ENCODE data around the gene RPS3.
"Not testable (repeated sequence)": the region's sequence is repeated elsewhere in the genome, so short reads cannot be mapped to it uniquely, and the experiment has no call there.

Gene RPS3

DNA sequence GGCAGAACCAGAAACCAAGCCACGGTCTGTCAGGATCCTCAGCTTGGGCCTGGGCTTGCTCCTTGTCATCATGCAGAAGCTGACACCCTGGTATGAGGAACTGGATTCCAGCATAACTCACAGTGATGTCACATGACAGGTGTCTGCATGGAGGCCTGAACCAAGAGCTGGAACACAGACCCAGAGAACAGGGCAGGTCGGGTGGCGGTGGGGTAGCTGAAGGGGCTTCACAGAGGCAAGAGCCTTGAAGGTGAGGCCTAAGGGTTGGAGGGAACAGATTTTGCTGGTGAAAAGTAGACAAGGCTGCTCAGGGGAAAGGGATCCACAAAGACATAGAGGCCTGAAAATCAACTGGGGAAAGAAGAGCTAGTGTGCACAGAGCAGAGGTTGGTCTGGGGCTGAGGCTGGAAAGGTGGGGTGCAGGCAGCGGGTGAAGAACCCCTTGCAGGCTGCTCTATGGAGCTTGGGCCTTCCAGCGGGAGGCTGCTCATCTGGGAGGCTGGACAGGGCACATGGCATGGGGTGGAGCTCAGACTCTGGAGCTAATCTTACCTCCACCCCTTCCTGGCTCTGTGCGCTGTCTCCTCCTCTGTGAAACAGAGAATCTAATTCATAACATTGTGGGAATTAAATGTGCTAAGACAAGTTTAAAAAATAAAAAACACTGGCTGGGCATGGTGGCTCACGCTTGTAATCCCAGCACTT is 18.4 kb upstream of the RPS3 start:
- DNase-seq: peak in 1 of 2 experiments; percentile 13

DNA sequence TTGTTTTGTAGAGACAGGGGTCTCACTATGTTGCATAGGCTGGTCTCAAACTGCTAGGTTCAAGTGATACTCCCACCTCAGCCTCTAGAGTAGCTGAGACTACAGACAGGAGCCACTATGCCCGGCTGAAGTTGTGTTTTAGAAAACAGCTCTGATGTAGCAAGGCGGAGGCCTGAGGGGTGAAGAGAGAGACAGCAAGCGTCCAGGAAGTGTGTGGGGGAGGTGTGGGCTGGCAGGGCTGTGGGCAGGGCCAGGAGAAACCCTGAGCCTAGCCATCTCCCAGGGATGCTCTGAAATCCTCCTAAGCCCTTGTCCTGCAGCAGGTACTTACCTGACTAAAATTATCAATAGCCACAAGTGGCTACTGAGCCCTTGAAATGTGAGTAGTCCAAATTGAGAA is 16.1 kb upstream of the RPS3 start:
- peak; percentile 27 to 51 for DNase-seq

DNA sequence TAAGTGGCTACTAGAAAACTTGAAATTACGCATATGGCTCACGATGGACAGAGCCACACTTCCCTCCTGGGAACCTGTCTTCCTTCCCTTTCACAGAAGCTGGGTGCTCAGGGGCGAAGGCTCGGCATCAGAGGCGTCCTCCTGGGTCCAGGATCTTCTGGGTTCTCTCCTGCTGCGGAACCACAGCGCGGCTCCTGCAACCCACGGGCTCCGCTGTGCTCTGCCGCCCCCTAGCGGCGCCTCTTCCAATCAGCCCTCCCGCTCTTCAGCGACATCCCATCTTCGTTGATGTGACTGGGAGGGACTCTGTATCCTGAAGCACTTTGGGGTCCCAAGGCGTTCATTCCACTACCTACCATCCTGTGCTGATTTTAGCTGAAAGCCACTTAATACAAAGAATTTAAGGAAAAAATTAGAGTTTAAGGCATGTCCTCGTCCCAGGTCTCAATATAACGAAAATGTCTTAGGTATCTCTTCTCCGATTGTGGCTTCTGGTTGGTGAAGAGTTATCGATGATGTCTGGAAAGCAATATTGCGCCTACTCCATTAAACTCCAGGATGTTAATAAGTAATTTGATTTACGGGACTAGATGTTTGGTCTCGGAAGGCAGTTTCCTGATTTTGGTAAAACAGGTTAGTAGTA is 14.8 kb upstream of the RPS3 start:
- peak; percentile 70 to 73 for DNase-seq

DNA sequence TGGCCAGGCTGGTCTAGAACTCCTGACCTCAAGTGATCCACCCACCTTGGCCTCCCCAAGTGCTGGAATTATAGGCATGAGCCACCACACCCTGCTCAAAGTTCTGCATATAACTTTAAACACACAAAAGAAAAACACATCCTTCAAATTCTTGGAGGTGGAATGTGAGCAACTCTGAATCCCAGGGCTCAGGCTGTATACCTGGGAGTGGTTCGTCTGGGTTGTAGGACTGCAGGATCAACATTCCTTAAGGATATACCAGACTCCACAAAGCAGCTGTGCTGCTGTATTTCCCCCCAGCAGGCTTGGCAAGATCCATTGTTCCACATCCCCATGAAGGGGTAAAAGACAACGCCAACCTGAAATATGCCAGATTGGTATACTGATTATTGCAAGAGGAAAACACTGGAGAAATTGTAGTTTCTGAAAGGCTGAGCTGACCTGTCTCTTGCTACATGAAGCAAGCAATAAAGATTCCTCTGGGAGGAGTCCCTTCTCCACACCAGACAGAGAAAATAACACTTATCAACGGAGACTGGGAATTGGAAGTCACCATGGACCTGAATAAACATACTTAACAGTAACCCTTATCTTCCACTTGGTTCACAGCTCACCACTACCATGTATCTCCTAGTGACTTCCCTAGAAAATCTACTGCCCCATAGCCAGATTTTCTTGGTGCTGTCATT is 12.2 kb upstream of the RPS3 start:
- DNase-seq: no peak

DNA sequence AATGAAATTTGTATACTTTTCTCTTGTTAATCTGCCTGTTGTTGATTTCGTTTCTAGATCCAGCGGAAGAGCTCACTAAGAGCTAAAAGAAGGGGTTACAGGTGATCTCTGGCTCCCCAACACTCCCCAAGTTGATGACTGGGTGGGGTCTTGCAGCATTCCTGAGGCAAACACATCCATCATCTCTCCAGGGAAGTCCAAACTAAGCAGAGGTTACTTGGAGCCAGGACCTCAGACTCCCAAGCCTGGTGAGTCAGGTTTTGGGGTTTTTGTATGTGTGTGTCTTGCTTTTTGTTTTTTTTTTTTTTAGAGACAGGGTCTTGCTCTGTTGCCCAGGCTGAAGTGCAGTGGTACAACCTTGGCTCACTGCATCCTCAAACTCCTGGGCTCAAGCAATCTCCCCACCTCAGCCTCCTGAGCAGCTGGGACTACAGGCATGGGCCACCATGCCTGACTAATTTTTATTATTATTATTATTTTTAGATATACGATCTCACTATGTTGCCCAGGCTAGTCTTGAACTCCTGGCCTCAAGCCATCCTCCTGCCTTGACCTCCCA is 11.5 kb upstream of the RPS3 start:
- DNase-seq: no peak

DNA sequence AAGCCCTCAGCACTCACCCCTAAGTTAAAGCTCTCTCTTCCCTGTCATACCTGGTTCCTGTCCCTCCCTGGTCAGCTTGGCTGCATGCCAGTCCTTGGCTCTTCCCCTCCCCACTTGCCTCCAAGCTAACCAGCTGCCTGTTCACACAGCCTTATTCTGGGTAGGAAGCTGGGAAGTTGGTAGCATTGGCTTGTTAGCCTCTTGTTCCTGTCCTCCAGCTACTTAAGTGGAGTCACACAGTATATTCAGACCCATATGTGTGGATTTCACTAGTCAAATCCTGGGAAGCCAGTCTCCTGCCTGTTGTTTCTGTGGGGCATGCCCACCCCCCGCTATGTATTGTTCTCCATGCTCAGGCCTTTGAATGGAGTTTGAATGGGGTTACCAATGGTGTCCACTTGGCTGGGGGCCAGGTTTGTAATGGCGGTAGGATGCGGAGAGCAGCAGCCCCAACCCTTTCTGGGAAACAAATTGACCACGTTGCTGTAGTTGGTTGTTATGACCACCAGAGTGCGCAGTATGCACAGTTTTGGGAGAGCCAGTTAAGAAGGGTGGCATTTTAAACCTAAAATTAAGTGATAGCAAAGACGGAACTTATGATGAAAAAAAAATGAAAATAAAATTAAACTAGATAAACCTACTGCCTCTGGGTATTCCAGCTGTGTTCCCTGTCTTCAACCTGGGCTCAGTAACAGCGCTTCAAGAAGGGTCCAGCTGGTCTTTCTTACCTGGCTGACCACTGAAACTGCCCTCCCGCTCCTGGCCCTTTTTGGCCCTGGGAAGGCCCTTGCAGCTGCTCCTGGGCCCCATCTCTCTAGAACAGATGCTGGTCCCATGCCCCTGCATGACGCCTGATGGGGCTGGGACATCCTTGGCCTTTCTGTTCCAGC is 10.7 kb upstream of the RPS3 start:
- DNase-seq: peak; percentile 87 to 95

DNA sequence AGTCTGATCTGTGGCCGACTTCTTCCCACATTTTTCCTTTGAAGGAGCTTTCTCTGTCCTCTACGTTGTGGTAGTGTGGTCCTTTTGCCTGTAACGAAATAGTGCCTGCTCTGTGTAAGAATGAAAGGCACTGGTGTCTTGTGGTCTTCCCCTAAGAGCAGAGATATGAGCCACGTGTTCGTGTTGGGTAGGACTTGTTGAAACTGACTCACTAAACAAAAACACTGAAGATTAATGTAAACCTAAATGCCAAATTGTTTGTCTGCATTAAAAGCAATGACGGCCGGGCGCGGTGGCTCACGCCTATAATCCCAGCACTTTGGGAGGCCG is 10.1 kb upstream of the RPS3 start:
- no peak for DNase-seq

DNA sequence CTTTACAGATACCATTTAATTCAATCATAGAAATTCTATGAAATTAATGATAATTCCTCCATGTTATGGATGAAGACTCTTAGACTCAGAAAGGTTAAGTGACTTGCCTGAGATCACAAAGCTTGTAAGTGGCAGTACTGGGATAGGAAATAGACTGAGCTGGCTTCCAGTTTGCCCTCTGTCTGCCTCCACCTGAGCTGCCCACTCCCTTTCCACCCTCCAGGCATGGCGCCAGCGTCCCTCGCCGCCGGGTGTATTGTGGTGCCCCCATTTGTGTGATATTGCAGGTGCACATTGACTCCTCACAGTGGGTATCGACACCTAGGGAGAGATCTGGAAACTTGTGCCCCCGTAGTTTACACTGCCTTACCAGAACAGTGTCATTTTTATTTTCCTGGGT is 9.4 kb upstream of the RPS3 start:
- no peak for DNase-seq

DNA sequence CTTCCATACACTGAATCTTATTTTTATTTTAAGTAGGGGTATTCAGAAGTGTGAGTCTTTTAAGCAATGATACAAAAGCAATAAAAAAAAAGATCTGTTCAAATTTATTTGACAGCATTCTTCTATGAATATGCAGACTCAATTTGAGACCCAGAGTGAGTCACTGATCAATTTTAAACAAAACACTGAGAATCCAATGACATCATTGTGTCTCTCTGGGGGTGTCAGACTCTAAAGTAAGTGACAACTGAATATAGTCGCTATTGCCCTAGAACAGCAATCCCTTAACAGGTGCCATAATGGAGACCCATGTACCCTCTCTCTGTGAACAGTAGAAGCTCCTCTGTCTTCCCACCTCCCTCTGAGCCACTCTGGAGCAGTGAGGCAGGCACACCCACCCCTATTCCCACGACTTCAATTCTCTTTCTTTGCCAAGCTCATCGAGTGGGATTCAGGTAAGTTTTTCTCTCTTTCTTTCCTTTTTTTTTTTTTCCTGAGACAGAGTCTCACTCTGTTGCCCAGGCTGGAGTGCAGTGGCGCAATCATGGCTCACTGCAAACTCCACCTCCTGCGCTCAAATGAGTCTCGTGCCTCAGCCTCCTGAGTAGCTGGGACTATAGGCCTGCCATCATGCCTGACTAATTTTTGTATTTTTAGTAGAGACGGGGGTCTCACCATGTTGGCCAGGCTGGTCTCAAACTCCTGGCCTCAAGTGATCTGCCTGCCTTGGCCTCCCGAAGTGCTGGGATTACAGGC is 5.1 kb upstream of the RPS3 start:
- no peak for DNase-seq

DNA sequence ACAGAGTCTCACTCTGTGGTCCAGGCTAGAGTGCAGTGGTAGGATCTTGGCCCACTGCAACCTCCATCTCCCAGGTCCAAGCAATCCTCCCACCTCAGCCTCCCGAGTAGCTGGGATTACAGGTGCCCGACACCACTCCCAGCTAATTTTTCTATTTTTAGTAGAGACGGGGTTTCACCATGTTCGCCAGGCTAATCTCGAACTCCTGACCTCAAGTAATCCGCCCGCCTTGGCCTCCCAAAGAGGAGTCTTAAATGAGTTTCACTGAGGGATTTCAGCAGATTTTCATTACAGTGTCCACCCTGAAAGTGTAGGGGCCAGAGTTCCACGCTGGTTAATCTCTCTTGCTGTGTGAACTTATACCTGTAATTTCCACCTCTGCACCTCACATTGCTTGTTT is 412 bp upstream of the RPS3 start:
- DNase-seq: no peak

DNA sequence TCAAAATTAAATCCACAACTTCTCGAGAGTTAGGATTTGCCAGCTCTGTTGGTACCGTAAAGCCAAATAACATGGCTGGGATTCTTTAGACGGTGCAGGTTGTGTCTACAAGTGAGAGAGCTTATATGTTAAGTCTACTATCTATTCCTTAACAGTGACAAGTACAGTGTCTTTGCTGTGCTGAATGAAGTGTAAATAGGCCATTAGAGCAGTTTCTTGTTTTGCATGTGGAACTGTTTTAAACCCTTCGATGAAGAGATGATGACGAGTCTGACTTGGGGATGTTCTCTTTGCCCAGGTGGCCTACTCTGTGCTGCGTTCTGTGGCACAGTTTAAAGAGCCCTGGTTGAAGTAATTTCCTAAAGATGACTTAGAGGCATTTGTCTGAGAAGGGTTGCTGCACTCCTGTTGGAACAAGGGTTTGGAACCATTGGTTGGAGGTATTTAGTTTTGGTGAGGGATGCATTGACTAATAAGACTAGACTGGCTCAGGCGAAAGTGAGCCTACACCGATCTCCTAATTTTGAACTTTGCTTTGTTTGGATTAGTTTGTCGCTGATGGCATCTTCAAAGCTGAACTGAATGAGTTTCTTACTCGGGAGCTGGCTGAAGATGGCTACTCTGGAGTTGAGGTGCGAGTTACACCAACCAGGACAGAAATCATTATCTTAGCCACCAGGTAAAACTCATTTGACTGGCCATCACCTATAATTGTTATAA is 988 bp downstream of the RPS3 start:
- DNase-seq: no peak

DNA sequence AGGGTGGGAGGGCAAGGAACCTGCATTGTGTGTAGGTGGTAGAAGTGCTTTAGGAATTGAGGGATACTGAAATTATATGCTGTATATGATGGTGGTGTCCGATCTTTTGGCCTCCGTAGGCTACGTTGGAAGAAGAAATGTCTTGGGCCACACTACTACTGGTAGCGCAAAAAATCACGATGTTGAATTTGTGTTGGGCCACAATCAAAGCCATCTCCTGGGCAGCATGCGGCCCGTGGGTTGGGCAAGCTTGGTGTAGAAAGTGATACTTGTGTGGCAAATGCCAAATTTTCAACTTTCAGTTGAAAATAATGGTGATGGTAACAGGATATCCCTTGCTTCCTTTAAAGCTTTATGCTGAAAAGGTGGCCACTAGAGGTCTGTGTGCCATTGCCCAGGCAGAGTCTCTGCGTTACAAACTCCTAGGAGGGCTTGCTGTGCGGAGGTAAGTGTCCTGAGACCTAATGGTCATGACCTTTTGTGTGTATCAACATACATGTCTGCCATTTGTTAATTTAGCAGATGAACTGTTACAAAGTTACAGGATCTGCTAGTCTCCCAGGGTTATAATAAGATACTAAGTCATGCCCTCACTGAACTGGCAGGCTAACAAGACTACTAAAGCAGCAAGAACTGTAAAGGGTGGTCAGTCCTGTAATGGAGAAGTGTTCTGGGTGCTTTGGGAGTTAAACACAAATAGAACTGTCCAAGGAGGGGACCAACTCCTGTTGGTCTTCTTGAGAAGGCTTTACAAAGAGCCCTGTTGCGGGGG is 2.9 kb downstream of the RPS3 start:
- DNase-seq: no peak

DNA sequence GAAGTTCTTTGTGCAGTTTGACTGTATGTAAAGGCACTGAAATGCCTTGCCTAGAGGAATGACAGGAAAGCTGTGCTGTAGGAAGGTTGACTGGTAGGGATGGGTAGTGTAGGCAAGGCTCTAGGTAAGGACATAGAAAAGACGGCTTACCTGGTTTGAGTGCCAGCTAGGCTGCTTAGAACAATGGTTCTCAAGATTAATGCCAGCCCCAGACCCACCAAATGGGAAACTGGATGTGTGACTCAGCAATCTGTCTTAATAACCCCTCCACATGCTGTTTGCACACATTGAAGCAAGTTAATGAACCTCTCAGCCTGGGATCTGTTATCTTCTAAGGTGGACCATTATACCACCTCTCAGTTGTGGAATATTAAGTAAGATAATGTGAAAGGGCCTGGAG is 3.7 kb downstream of the RPS3 start:
- no peak for DNase-seq

DNA sequence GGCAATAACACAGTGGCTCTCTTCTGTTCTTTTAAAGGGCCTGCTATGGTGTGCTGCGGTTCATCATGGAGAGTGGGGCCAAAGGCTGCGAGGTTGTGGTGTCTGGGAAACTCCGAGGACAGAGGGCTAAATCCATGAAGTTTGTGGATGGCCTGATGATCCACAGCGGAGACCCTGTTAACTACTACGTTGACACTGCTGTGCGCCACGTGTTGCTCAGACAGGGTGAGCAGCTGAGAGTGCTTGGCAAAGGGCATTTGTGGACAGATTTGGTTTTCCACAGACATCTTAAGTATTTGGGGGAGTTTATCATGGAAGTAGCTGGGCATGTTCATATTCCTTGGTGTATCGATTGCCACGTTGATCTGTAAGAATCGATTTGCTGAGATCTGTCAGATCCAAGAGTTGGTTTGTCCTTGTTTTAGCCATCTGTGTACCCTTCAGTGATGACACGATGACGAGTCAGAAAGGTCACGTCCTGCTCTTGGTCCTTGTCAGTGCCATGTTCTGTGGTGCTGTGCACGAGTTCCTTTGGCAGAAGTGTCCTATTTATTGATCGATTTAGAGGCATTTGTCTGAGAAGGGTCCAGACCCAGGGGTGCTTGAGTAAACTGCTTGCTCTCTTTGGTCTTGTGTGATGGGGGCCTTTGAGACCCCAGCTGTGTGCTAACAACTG is 4.8 kb downstream of the RPS3 start:
- DNase-seq: no peak

DNA sequence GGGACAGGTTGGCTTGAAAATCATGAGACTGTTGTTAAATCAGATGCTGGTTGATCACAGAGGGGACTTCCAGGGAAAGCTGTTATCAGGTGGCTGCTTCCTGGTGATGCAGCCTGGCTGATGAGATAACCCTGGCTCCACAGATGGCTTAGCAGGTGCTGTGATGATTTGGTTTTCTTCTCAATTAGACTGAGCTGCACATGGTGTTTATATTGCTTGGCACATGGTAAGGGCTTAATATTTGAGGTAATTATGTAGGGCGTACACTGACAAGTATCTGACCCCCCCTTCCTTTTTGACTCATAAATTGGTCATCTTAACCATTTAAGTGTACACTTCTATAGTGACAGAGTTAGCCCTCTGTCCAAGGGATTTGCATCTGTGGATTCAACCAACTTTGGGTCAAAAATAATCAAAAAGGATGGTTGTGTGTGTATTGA is 7.0 kb downstream of the RPS3 start:
- DNase-seq: no peak

DNA sequence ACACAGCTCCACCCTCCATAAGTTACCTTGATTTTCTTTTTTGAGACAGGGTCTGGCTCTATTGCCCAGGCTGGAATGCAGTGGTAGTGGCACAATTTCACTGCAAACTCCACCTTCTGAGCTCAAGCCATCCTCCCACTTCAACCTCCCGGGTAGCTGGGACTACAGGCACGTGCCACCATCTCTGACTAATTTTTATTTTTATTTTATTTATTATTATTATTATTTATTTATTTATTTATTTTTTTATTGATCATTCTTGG is 9.6 kb downstream of the RPS3 start:
- no peak for DNase-seq

DNA sequence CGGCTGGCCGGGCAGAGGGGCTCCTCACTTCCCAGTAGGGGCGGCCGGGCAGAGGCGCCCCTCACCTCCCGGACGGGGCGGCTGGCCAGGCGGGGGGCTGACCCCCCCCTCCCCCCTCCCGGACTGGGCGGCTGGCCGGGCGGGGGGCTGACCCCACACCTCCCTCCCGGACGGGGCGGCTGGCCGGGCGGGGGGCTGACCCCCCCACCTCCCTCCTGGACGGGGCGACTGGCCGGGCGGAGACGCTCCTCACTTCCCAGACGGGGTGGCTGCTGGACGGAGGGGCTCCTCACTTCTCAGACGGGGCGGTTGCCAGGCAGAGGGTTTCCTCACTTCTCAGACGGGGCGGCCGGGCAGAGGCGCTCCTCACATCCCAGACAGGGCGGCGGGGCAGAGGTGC is 10.7 kb downstream of the RPS3 start:
- not testable (repeated sequence) for DNase-seq

DNA sequence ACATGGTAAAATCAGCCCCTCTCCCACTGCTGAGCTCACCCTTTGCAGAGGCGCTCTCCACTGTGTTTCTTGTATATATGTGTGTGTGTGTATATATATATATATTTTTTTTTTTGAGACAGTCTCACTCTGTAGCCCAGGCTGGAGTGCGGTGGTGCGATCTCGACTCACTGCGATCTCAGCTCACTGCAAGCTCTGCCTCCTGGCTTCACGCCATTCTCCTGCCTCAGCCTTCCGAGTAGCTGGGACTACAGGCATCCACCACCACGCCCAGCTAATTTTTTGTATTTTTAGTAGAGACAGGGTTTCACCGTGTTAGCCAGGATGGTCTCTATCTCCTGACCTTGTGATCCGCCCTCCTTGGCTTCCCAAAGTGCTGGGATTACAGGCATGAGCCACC is 13.8 kb downstream of the RPS3 start:
- not testable (repeated sequence) for DNase-seq

DNA sequence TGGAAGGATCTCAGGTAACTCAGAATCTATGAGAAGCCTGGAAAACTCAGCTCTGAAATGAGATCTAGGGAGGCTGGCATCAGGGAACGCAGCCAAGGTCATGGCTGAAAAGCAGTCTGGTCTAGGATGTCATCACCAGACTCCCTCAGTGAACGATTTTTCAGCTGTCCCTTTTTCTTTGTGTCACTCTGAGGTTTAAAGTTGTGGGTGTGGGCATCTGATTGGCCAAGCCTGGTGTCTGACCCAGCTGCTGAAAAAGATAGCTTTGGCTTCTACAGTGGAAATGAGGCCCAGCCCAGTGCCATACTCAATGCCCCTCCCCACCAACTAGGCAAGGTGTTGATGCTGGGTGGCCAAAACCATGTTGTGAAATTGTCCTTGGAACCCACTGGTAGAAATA is 14.5 kb downstream of the RPS3 start:
- DNase-seq: no peak

DNA sequence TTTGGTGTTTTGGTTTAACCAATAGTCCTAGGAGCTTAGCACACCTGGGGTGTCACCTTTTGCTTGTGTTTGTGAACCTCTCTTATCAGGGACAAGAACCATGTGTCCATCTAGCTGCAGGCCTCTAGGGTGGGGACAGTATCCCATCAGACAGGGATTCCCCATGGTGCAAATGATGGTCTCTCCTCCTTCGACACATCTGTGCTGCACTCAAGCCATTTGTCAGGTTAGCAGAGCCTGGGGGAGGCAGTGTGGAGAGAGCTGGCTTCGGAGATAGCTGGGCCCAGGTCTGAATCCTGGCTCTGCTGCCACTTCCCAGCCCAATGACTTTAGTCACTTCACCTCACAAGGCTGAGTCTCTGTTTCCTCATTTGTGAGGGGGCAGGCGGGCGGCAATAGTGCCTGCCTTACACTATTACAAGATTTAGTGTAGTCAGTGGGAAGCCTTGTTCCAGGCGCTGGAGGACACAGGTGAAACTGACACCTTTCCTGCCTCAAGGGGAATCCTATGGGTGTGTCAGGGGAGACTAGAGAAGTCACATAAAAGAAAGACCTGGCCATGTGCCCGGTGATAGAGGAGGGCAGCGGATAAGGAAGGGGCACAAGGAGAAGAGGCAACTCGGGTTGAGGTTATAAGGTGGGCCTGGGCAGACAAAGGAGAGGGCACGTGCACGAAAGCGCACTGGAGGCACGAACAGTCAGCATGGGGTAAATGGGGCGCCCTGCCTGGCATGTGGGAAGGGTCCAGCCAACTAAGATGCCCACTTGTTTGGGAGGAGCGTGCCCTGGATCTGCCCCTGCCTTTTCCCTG is 21.1 kb downstream of the RPS3 start:
- DNase-seq: no peak
